Muscle layer of duodenum (tissue), 2 donors: ENCODE measurements around the gene LRRC37A2.
"Not testable (repeated sequence)": the region's sequence is repeated elsewhere in the genome, so short reads cannot be mapped to it uniquely, and the experiment has no call there.

Experiments
- H3K27ac ChIP-seq: one replicate; pipeline ENCODE4 v1.7.0; 2013; ENCODE audit warnings: mild to moderate bottlenecking, low read length
- H3K27me3 ChIP-seq: one replicate; pipeline ENCODE4 v1.7.0; 2013; ENCODE audit warnings: low read depth, mild to moderate bottlenecking, control low read depth, low read length
- H3K36me3 ChIP-seq, 2 donors: one replicate each; pipeline ENCODE4 v1.7.0; 2013; ENCODE audit warnings: low read length in 2 of 2, control low read depth in 1 of 2, mild to moderate bottlenecking in 1 of 2; ENCODE audit not compliant: insufficient read depth in 2 of 2, control insufficient read depth in 1 of 2
- H3K4me1 ChIP-seq, 2 donors: one replicate each; pipeline ENCODE4 v1.7.0; 2013; ENCODE audit warnings: low read length in 2 of 2, mild to moderate bottlenecking in 2 of 2, control low read depth in 1 of 2, moderate library complexity in 1 of 2; ENCODE audit not compliant: insufficient read depth in 2 of 2, control insufficient read depth in 1 of 2
- H3K4me3 ChIP-seq, 2 donors: one replicate each; pipeline ENCODE4 v1.7.0; 2013; ENCODE audit warnings: low read length in 2 of 2, low read depth in 1 of 2, mild to moderate bottlenecking in 1 of 2
- H3K9me3 ChIP-seq, 2 donors: one replicate each; pipeline ENCODE4 v1.7.0; 2013; ENCODE audit warnings: low read length in 2 of 2, control low read depth in 1 of 2, mild to moderate bottlenecking in 1 of 2; ENCODE audit not compliant: control insufficient read depth in 1 of 2
- donor health status: healthy.

The LRRC37A2 gene

DNA sequence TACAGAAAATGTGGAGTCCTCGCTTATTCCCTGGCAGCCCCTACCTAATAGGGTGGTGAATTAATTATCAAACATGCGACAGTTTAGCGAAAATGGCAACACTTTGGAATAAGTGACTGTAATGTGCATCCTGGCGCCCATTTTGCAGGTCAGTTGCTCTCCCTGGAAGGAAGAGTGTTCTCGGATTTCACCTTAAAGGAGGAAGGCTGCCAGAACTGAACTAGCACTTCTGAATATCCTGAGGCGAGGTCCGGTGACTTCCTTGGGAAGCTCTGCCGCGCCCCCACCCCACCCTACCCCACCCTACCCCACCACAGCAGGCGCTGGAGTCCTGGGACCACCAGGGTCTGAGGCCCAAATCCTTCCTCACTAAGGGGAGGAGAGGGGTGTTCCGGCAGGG lies at the start of gene LRRC37A2:
Gene LRRC37A2, plus strand, starts transcription at position 301 of the 400 bp plus-strand sequence. CDS start 245 bp downstream, outside the sequence.
- not testable (repeated sequence) for H3K4me1 ChIP-seq, H3K27me3 ChIP-seq, H3K4me3 ChIP-seq, H3K36me3 ChIP-seq, H3K27ac ChIP-seq, H3K9me3 ChIP-seq

DNA sequence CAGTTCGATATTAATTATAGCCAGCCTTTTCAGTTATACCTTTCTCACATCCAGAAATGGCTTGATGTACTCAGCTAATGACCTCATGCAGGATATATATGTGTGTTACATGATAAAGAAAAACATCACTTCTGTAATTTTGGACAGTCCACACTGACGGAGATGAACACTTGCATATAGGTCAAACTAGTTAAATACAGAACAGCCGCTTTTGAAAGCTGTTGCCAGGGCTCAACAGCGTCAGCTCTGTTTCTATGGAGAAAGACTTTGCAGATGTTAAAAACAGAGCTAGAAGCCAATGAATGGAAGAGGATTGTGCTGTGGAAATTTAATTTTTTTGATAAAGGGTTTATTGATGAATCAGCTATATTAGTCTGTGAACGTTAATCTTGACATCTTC lies 44.6 kb upstream of the LRRC37A2 start:
- not testable (repeated sequence) for H3K27ac ChIP-seq, H3K4me3 ChIP-seq, H3K9me3 ChIP-seq, H3K4me1 ChIP-seq, H3K27me3 ChIP-seq, H3K36me3 ChIP-seq

DNA sequence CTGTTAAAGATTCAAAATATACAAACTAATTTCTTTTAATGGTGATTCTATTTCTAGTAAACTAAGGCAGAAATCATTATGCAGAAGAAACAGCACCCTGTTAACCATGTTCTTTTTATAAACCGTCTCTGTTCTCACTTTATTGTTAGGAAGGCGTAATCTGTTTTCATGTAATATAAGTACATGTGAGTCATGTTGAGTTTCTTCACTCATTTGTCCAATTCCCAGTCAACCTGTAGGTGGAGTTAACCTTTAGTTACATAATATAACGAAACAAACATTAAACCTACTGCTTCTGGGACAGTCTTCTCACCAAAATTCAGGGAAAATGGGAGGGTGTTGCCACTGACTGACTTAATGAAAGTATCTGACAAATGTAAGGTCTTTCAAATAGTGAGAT lies 37.8 kb upstream of the LRRC37A2 start:
- not testable (repeated sequence) for H3K27me3 ChIP-seq, H3K9me3 ChIP-seq, H3K4me1 ChIP-seq, H3K4me3 ChIP-seq, H3K36me3 ChIP-seq, H3K27ac ChIP-seq

DNA sequence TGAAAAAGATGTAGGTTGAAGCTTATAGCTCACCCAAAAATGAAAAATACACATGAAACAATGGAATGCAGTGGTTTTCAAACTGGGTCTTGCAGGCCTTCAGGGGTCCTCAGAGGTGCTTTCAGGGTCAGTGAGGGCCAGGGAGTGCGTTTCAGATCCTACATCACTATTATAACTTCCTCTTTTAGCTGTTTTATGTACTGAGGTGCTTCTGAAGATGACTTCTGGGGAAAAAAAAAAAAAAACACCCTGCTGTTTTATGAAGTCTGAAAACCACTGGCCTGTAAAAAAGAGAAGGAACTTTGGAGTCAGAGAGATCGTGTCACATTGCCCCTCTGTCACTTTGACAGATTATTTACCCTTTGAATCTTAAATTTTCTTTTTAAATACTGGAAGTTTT lies 36.7 kb upstream of the LRRC37A2 start:
- H3K4me3 ChIP-seq, H3K27me3 ChIP-seq, H3K27ac ChIP-seq, H3K4me1 ChIP-seq, H3K9me3 ChIP-seq, H3K36me3 ChIP-seq: not testable (repeated sequence)

DNA sequence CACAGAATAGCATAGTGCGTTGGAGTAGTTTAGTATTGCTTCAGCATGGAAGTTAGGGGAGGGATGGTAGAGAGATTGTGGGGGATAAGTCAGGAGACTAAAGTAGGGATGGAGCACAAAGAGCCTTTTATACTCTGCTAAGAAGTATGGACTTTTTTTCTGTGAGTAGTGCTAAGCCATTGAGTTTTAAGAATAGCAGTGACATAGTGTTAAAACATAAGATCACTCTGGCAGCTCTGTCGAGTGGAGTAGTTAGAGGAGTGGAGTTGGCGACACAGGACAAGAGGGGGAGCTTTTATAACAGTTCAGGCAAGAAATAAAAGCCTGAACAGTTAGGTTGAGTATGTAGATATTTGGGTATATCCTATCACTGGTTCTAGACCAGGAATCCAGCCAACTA lies 33.4 kb upstream of the LRRC37A2 start:
- not testable (repeated sequence) for H3K4me1 ChIP-seq, H3K4me3 ChIP-seq, H3K9me3 ChIP-seq, H3K36me3 ChIP-seq, H3K27ac ChIP-seq, H3K27me3 ChIP-seq

- H3K36me3 ChIP-seq, H3K27ac ChIP-seq, H3K4me3 ChIP-seq, H3K9me3 ChIP-seq, H3K27me3 ChIP-seq, H3K4me1 ChIP-seq: not testable (repeated sequence)
Measured at GRCh38 chr17:46481310-46481709, 31.0 kb upstream of the LRRC37A2 start.

DNA sequence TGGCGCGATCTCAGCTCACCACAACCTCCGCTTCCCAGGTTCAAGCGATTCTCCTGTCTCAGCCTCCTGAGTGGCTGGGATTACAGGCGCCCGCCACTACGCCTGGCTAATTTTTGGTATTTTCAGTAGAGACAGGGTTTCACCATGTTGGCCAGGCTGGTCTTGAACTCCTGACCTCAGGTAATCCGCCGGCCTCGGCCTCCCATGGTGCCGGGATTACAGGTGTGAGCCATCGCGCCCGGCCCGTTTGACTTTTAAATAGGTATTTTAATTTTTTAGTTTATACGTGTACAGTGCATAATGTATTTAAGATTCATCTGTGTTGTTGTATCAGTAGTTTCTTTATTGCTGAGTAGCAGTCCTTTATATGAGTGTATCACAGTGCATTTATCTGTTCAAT lies 20.2 kb upstream of the LRRC37A2 start:
- H3K27ac ChIP-seq, H3K4me1 ChIP-seq, H3K9me3 ChIP-seq, H3K27me3 ChIP-seq, H3K36me3 ChIP-seq, H3K4me3 ChIP-seq: not testable (repeated sequence)

DNA sequence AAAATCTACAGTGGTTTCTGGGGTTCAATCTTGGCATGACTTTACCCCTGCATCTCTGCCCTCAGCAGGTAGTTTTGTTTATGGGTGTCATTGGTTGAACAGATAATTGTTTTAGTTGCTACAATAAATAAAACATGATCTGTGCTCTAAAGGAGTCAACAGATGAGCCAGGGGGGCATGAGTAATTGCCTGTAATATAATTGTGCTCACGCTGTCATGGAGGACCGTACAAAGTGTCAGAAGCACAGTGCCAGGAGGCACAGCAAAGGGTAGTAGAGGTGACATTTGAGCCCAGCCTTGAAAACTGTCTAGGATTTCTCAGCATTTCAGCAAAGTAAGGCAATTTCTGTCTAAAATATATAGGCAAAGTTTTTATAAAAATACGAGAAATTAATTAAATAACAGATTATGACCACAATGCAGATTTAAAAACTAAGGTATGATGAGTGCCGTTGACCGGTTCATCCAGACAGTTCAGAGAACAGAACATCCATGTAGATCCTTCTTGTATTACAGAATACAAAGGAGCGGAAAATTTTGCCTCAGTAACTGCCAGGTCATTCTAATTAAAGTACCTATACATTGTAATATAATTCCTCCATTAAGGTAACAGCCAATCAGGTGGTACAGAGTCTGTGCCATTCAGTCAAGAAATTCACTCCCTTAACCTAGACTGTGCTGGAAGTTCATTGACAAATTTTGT lies 12.7 kb upstream of the LRRC37A2 start:
- H3K4me1 ChIP-seq, H3K9me3 ChIP-seq, H3K36me3 ChIP-seq, H3K27me3 ChIP-seq, H3K27ac ChIP-seq, H3K4me3 ChIP-seq: not testable (repeated sequence)

DNA sequence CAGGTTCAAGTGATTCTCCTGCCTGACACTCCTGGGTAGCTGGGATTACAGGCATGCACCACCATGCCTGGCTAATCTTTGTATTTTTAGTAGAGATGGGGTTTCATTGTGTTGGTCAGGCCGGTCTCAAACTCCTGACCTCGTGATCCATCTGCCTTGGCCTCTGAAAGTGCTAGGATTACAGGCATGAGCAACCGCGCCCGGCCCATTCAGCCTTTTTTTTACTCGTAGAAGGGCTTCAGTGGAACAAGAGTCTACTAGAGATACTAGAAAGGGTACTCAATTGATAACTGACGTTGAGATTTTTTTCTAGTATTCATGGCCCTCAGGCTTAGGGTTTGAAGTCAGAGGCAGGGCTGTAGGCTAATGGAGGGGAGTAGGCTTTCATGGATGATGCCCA lies 6.4 kb upstream of the LRRC37A2 start:
- H3K9me3 ChIP-seq, H3K4me3 ChIP-seq, H3K4me1 ChIP-seq, H3K36me3 ChIP-seq, H3K27ac ChIP-seq, H3K27me3 ChIP-seq: not testable (repeated sequence)

- H3K27me3 ChIP-seq, H3K27ac ChIP-seq, H3K4me1 ChIP-seq, H3K36me3 ChIP-seq, H3K4me3 ChIP-seq, H3K9me3 ChIP-seq: not testable (repeated sequence)
Measured at GRCh38 chr17:46534716-46535115, 22.4 kb downstream of the LRRC37A2 start.

GRCh38 chr17:46548607-46549006 lies 36.3 kb downstream of the LRRC37A2 start:
- H3K27me3 ChIP-seq, H3K36me3 ChIP-seq, H3K9me3 ChIP-seq, H3K4me1 ChIP-seq, H3K4me3 ChIP-seq, H3K27ac ChIP-seq: not testable (repeated sequence)

- not testable (repeated sequence) for H3K4me3 ChIP-seq, H3K9me3 ChIP-seq, H3K36me3 ChIP-seq, H3K4me1 ChIP-seq, H3K27me3 ChIP-seq, H3K27ac ChIP-seq
Measured at GRCh38 chr17:46559155-46559554, 46.9 kb downstream of the LRRC37A2 start.
